ENCODE data around the gene GAS6.

Gene GAS6

DNA sequence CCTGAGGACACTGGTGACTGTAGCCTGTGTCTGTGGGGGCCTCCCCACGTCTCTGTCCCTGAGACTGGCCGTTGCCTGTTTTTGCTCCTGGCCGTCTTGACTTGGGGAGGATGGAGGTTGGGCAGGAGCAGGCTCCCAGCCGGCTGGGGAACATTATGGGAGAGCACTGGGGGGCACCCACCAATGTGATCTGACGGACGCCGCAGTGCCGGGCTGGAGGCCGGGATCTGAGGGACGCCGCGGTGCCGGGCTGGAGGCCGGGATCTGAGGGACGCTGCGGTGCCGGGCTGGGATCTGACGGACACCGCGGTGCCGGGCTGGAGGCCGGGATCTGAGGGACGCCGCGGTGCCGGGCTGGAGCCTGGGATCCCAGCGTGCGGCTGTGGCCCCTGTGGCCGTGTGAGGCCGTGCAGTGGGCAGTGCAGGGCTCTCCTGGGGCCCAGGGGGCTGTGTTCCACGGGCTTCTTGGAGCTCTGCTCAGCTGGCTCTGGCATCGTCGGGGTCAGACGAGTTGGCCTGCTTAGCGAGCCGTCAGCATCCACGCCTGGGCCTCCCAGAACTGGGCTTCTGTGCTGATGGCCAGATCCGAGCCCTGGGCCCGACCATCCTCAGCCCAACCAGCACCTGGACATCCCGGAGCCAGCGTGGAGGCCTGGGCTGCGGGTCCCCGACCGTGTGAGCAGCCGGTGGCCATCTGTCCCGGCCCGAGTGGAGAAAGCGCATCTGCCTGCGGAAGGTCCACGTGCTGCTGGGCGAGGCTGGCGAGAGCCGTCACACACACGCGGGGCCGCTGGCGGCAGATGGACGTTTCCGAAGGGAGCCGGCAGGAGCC is 45.8 kb downstream of the GAS6 start:
- no peak for DNase-seq

DNA sequence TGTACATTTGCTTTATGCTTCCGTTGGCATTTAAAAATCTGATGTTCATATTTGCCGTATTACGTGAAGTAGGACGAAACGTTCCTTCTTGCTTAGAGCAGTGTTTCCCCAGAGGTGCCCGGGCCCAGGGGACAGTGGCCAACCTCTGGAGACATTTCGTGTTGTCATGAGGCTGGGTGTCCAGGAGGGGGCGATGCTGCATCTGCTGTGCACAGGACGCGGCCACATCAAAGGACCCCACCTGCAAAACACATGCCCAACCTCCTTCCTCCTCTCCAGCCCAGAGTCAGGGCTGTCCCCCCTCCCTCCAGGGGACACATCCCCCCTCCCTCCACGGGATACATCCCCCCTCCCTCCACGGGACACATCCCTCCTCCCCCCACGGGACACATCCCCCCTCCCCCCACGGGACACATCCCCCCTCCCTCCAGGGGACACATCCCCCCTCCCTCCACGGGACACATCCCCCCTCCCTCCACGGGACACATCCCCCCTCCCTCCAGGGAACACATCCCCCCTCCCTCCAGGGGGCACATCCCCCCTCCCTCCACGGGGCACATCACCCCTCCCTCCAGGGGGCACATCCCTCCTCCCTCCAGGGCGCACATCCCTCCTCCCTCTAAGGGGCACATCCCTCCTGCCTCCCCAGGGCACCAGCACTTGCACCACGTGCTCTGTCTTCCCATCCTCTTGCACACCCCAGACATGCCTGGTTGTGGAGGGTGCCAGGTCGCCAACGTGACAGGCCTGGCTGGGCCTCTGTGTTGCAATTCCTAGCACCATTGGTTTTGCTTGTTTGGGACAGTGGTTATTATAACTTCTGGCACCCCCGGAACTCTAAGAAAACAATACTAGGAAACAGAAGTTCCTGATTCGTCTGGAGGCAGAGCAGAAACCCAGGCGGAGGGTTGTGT is 46.7 kb downstream of the GAS6 start:
- DNase-seq, result peak; percentile 80

DNA sequence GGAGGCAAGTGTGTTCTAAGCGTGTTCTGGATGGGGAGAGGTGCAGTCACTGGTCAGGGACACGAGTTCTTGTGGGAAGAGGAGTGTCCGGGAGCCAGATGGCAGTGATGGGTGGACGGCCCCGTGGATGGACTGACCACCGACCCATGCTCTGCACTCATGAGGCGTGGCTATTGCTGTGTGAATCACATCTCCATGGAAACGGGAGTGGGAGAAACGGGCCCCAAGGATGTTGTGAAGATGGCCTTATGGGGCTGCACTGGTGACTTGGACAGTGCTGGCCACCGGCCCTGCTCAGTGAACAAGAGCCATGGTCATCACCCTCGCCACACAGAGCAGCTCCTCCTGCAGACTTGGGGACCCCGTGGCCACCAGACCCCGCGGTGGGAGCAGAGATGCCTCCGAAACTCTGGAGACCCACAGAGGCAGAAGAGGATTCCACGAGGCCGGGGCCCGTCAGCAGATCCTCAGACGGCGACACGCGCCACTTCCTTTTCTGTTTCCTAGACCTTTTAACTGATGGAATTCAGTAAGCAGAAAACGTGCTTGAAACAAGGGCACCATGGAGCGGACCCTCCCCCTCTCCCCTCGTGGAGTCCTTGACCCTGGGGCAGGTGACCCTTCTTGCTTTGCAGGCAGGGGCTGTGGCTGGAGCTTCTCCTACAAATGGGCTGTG is 47.5 kb downstream of the GAS6 start:
- DNase-seq, result no peak

DNA sequence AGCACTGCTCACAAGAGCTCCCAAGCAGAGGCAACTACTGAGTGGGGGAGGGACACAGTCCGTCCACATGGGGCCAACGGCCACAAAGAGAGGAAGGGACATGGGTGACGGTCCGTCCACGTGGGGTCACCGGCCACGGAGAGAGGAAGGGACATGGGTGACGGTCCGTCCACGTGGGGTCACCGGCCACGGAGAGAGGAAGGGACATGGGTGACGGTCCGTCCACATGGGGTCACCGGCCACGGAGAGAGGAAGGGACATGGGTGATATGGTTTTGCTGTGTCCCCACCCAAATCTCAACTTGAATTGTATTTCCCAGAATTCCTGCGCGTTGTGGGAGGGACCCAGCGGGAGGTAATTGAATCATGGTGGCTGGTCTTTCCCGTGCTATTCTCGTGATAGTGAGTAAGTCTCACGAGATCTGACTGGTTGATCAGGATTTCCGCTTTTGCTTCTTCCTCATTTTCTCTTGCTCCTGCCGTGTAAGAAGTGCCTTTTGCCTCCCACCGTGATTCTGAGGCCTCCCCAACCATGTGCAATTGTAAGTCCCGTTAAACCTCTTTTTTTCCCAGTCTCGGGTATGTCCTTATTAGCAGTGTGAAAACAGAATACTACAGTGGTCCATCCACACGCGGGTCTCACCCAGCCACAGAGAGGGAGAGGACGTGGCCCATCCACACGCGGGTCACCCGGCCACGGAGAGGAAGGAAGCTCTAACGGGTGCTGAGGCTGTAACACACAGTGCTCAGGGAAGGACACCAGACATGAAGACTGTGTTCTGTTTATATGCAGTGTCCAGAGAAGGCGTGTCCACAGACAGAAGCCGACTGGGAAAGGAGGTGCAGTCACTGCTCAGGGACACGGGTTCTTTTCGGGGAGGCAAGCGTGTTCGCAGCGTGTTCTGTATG is 48.5 kb downstream of the GAS6 start:
- no peak for DNase-seq

DNA sequence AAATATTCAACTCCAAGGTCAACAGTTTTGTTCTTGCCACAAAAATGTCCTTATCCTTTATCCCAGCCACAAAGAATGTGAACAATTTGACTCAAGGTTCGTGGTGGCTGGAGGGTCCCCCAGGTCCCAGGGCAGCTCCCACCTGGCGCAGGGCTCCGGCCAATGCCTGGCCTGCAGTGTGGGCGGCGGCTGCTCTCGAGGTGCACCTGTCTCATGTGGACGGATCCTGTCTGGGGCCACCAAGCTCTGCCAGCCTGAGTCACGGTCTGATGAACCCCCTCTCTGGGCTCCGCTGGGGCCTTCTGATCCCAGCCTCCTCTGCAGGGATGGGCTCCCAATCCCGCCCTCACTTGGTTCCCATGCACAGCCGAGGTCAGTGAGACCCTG is 49.4 kb downstream of the GAS6 start:
- no peak for DNase-seq

DNA sequence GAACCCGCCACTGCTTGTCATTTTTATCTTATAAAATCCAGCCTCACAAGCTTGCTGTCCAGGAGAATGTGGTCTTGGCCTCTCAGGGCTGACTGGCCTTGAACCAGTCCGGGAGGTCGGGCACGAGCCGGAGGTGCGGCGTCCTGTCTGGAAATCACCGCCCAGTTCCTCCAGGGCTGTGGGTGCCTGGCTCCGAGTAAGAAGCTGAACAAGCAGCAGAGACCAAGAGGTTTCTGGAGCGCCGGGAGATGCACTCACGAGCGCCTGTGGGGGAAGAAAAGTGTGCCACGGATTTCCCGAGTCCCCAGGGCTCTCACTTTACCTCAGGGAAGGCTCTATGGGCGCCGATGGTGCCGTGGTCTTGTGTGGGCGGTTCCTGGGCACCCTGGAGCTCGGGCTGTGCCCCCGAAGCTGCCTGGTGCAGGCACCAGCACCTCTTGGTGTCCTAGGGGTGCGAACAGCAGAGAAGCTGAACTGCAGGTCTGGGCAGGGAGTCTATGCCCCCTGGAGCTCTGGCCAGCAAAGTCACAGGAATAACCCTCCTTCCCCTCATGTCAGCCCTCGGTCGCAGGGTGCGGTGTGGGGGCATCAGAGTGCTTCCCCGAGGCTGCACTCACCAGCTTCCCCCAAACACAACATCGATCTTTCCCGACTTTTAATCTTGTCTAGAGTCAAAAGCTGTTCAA is 50.0 kb downstream of the GAS6 start:
- no peak for DNase-seq

DNA sequence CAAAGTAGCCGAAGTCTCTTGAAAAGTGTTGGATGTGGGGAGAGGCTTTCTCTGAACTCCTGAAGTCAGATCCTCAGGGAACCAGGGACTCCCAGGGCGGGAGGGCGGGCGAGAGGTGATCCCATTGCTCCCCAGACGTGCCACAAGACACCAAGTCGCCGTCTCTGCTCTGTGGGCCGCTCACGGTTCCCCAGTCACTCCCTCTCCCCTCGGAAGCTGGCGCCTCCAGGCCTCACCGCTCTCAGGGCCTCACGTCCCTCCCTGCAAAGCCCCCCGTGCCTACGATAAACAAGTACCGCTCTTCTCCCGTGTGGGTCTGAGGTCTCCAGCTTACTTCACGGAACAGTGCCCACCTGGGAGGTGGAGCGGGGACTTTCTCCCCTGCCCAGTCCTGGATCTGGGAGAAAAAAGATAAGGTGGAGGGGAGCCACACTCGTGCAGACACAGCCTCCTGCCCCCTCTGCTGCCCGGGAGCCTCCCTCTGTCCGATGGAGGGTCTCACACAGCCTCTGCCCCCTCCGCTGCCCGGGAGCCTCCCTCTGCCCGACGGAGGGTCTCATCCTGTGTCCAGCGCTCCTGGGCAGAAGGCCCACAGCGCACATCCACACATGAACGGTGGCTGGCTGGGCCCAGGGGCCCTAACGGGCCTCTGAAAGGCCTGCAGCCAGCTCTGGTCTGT is 50.7 kb downstream of the GAS6 start:
- no peak for DNase-seq

DNA sequence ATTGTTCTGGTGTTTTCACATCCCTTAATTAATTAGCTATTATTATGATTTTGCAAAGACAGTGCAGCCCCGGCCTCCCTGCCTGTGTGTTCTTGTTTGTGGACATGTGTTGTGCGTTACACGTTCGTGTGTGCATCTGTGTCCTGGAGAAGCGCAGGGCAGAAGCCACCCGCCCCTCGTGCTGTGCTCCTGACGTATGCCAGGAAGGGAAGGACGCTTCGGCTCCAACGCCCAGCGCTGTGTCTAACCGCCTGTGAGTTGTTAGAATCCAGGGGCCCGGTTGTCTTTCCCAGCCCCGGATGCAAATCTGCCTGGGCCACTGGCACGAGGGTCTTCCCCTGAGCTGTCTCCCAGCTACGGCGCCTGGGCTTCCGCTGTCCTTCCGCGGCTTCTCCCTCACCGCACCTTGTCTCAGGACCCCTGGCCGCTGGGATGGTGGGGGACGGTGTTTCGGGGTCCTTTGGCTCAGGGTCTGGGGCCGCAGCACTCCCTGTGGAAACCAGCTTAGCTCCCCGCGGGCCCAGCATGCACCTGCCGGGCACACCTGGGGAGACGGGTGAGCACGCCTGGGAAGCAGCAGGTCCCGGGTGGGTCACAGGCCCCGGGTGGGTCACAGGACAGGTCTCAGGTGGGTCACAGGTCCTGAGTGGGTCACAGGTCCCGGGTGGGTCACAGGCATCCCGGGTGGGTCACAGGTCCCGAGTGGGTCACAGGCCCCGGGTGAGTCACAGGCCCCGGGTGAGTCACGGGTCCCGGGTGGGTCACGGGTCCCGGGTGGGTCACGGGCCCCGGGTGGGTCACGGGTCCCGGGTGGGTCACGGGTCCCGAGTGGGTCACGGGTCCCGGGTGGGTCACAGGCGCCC is 51.5 kb downstream of the GAS6 start:
- no peak for DNase-seq

DNA sequence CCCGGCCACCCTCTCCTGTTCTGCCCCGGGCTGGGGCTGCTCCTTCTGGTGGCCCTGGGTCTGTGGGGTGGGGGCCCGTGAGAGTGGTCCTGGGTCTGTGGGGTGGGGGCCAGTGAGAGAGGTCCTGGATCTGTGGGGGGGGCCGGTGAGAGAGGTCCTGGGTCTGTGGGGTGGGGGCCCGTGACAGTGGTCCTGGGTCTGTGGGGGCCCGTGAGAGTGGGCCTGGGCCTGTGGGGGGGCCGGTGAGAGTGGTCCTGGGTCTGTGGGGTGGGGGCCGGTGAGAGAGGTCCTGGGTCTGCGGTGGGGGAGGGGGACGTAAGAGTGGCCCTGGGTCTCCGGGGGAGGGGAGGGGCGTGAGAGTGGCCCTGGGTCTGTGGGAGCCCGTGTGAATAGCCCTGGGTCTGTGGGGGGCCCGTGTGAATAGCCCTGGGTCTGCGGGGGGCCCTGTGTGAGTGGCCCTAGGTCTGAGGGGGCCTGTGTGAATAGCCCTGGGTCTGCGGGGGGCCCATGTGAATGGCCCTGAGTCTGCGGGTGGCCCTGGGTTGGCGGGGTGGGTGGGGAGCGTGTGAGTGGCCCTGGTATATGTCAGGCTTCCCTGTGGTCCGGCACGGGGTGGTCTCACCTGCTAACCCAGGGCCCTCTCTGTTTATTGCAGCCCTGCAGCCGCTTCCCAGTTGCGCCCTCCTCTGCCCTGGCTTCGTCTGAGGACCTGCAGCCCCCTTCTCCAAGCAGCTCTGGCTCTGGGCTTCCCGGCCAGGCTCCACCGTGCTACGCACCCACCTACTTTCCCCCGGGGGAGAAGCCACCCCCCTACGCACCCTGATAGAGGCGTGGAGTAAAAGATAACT is 52.6 kb downstream of the GAS6 start:
- DNase-seq, result no peak

DNA sequence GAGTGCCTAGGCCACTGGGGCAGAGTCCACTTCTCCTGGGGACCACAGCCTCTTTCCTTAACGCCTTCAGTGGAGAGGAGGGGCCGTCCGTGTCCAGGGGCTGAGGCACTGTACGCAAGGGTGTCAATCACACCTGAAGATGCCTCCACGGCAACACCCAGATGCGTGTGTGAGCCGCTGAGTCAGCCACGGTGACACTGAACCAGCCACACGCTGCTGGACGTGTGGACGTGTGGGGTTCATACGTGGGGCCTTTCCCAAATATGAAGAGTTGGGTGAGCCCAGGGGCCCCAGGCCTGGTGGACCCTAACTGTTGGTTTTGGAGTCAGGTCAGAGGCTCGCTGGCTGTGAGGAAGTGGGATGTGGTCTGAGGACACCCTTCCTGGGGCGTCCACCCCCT is 53.2 kb downstream of the GAS6 start:
- no peak for DNase-seq

DNA sequence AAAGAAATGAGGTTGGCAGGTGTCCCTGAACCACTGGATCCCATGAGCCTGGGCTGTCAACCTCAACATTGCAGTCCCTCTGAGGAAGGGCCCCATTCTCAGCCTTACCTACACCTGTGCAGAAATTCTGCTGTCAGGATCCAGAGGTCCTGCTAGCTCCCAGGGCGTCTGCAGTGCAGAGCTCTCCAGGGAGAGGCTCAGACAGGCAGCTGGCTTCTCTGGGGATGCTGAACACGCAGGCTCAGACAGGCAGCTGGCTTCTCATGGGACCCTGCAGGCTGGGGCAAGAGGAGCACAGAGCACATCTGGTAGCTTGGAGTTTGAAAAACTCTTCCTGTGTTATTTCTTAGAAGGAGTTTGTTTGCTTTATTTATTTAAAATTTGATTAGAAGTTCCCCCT is 53.9 kb downstream of the GAS6 start:
- no peak for DNase-seq

DNA sequence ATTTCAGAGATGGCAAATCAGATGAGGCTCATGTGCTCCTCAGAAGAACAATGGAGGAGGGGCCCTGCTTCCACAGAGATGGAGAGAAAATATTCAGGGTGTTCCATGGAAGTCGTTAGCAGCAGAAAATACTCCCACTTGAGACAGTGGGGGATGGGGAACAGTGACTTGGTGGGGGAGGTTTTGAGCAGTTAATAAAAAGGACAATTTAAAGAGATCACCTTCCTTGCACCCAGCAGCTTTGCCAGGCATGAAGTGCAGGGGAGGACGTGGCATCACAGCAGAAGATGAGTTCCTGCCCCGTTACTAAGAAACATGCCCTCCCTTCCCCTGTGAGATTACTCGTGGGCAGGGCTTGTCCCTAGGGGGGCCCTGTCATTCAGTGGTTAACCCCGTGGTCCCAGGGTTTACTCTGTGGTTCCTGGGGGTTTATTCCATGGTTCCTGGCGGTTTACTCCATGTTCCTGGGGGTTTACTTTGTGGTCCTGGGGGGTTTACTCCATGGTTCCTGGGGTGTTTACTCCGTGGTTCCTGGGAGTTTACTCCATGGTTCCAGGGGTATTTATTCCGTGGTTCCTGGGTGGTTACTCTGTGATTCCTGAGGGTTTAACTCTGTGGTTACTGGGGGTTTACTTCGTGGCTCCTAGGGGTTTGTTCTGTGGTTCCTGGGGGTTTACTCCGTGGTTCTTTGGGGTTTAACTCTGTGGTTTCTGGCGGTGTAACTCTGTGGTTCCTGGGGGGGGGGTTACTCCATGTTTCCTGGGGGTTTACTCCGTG is 55.6 kb downstream of the GAS6 start:
- DNase-seq, result no peak

DNA sequence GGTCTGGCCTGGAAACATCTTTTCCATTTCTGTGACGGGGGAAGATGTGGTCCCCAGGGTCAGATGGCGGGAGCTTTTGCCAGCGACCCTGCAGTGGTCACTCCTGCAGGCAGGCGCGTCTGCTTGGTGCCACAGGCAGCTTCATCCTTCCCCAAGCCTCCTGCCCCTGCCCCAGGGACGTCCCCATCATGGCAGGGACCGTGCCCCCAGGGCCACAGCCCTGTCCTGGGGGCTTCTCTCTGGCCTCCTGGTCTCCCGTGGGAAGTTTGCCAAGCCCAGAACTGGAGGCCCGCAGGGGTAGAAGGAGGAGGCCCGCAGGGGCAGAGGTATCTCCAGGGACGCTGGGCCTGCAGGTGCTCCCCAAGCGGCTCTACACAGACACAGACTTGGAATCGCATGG is 57.4 kb downstream of the GAS6 start:
- no peak for DNase-seq

DNA sequence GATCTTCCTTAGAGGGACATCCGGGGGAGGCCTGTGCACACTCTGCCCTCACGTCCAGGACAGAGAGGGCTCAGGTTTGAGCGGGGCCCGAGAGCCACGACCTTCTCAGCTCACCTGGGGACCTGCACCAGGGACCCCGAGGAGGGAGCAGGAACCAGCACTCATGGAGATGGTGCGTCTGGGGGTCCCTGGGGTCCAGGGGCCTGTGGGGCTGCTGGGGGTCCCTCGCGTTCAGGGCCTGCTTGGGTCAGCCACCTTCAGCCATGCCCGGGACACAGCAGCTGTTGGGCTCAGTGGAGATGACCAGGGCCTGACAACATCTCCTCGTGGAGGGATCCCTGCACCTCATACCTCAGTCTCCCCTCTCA is 57.8 kb downstream of the GAS6 start:
- no peak for DNase-seq

DNA sequence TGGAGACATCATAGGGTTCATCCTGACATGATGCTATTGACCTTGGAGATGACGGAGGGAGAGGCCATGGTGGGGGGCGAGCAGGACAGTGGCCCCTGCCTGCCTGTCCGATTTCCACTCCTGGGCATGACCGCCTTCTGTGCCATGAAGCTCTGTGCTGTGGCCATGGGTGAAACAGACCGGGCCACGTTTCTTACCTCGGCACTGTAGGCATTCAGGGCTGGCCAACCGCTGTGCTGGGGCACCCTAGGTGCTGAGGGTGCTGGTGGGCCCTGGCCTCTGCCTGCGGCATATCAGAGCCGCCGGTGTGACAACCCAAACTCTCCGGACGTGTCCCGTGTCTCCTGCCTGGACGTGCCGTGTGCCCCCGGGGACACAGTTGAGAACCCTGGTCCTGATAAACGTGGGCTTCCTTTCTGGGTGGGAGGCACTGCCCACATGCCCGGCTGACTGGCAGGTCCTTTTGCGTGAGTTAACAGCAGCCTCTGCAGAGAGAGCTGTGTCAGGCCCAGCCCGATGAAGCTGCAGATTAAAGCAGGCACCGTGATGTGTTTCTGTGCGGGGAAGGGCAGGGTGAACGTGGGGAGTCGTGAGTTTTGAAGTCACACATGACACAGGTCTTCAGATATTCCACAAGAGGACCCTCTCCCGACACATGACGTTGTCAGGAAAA is 58.3 kb downstream of the GAS6 start:
- DNase-seq, result no peak

DNA sequence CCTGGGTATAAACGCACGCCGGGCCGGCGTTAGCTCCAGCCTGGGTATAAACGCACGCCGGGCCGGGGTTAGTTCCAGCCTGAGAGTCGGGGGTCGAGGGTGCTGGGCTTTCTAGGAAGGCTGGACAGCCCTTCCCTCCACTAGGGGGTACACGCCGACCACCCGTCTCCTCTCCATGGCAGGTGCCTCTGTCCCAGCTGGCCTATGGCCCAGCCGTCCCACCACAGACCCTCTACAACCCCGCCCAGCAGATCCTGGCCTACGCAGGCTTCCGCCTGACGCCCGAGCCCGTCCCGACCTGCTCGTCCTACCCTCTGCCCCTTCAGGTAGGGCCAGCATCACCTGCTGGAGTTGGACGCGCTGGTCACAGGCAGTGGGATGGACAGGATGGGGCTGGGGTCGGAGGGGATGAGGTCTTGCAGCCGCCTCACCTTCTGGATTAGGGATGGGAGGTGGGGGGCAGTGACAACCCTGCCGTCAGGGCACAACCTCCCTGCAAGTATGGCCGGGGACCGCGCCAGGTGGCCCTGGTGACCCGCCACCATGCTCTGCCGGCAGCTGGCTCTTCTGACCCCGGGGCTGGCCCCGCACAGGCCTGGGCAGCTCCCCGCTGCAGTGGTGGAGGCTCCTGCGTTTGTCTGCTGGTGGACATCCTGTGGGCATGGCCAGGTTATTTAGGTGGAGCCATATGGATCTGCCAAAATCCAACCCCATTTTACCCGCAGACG is 59.0 kb downstream of the GAS6 start:
- no peak for DNase-seq

All from T1000 (cell line).